Measurements from ENCODE around the gene GPHB5.

Gene GPHB5

GRCh38 chr14:63273717-63274655 lies 44.7 kb downstream of the GPHB5 start:
- TF ChIP-seq RARB (CRISPR knock-in tag; IDR thresholded peaks at IDR 0.05) = no peak
- TF ChIP-seq TSHZ2 (CRISPR knock-in tag; IDR thresholded peaks at IDR 0.05) = no peak
- no peak for TF ChIP-seq BACH2 (CRISPR knock-in tag; IDR thresholded peaks at IDR 0.05; ENCODE audit: borderline replicate concordance)
- TF ChIP-seq POU6F1 (CRISPR knock-in tag; IDR thresholded peaks at IDR 0.05; ENCODE audit: borderline replicate concordance, low read depth) = no peak
- TF ChIP-seq TCF4 (CRISPR knock-in tag; IDR thresholded peaks at IDR 0.05; ENCODE audit: borderline replicate concordance) = no peak
- TF ChIP-seq PATZ1 (CRISPR knock-in tag; IDR thresholded peaks at IDR 0.05; ENCODE audit: borderline replicate concordance) = no peak
- TF ChIP-seq ZNF8 (CRISPR knock-in tag; IDR thresholded peaks at IDR 0.05) = no peak
- no peak for TF ChIP-seq GLIS3 (CRISPR knock-in tag; IDR thresholded peaks at IDR 0.05)
- TF ChIP-seq PPARA (CRISPR knock-in tag; IDR thresholded peaks at IDR 0.05; ENCODE audit: borderline replicate concordance) = no peak
- no peak for TF ChIP-seq TOX (CRISPR knock-in tag; IDR thresholded peaks at IDR 0.05; ENCODE audit: borderline replicate concordance)
- TF ChIP-seq ZC3H10 (CRISPR knock-in tag; IDR thresholded peaks at IDR 0.05) = no peak
- no peak for TF ChIP-seq CSDC2 (CRISPR knock-in tag; IDR thresholded peaks at IDR 0.05)
- TF ChIP-seq ZNF565 (CRISPR knock-in tag; conservative IDR thresholded peaks at IDR 0.05; ENCODE audit: low read depth) = no peak
- TF ChIP-seq ZNF70 (CRISPR knock-in tag; IDR thresholded peaks at IDR 0.05) = no peak
- no peak for TF ChIP-seq SNAI2 (CRISPR knock-in tag; IDR thresholded peaks at IDR 0.05)
- no peak for TF ChIP-seq ZFP3 (CRISPR knock-in tag; IDR thresholded peaks at IDR 0.05)
- TF ChIP-seq OSR1 (CRISPR knock-in tag; IDR thresholded peaks at IDR 0.05) = no peak
- TF ChIP-seq, protein P1, sequence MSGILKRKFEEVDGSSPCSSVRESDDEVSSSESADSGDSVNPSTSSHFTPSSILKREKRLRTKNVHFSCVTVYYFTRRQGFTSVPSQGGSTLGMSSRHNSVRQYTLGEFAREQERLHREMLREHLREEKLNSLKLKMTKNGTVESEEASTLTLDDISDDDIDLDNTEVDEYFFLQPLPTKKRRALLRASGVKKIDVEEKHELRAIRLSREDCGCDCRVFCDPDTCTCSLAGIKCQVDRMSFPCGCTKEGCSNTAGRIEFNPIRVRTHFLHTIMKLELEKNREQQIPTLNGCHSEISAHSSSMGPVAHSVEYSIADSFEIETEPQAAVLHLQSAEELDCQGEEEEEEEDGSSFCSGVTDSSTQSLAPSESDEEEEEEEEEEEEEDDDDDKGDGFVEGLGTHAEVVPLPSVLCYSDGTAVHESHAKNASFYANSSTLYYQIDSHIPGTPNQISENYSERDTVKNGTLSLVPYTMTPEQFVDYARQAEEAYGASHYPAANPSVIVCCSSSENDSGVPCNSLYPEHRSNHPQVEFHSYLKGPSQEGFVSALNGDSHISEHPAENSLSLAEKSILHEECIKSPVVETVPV (CRISPR knock-in tag; IDR thresholded peaks at IDR 0.05) = no peak
- no peak for ATAC-seq

GRCh38 chr14:63273129-63273528 lies 45.6 kb downstream of the GPHB5 start:
- ATAC-seq = no peak
- TF ChIP-seq PPARA (CRISPR knock-in tag; IDR thresholded peaks at IDR 0.05; ENCODE audit: borderline replicate concordance) = no peak
- TF ChIP-seq ARNTL (CRISPR knock-in tag; IDR thresholded peaks at IDR 0.05; ENCODE audit: borderline replicate concordance, low read depth) = no peak
- TF ChIP-seq TOX (CRISPR knock-in tag; IDR thresholded peaks at IDR 0.05; ENCODE audit: borderline replicate concordance) = no peak
- TF ChIP-seq ZC3H10 (CRISPR knock-in tag; IDR thresholded peaks at IDR 0.05) = no peak
- no peak for TF ChIP-seq BACH2 (CRISPR knock-in tag; IDR thresholded peaks at IDR 0.05; ENCODE audit: borderline replicate concordance)
- TF ChIP-seq PATZ1 (CRISPR knock-in tag; IDR thresholded peaks at IDR 0.05; ENCODE audit: borderline replicate concordance) = no peak
- TF ChIP-seq, protein P1 (CRISPR knock-in tag; IDR thresholded peaks at IDR 0.05) = no peak

All from SK-N-SH treated with all-trans-retinoic acid at 6 μM for 48 hours (cell line).